GM19043 (cell line): Measurements from ENCODE around the gene ZDHHC12.
"Not testable (repeated sequence)": the region's sequence is repeated elsewhere in the genome, so short reads cannot be mapped to it uniquely, and the experiment has no call there.

Experiments used
- ATAC-seq: cut with Tn5 transposase; IDR thresholded peaks from one replicate; pipeline ENCODE4 v1.9.1; 2021; ENCODE audit warnings: low read depth; ENCODE audit not compliant: unreplicated experiment

ZDHHC12 gene

DNA sequence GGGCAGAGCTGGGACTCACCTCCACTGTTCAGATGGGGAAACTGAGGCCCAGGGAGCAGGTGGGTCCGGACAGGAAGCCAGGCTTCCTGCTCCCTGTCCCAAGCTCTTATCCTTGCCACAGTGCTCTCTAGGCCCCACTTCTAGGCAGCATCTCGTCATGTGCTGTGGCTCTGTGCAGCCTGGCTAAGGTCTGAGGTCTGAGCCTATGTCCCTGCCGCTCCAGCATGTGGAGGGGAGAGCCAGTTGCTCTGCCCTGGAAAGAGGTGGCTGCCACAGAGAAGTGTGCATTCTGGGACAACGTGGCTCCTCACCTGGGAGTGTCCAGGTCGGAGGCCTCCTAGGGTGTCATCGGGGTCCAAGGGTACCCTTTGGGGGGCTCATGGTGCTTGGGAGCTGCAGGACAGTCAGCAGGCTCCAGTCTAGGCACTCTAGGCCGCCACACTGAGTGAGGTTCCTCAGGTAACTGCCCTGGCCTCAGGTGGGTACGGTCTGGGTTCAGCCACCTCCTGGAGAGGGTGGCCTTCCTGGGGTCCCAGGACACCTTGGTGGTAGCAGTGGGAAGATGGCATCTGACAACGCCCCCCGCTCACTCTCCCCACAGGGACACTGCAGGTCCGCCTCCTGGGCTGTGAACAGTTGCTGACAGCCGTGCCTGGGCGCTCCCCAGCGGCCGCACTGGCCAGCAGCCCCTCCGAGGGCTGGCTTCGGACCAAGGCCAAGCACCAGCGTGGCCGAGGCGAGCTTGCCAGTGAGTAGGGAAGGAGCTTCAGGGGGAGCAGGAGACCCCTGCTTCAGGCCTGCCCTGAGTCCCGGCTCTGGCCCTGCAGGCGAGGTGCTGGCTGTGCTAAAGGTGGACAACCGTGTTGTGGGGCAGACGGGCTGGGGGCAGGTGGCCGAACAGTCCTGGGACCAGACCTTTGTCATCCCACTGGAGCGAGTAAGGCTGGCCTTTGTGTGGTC lies 11.2 kb downstream of the ZDHHC12 start:
- no peak for ATAC-seq

DNA sequence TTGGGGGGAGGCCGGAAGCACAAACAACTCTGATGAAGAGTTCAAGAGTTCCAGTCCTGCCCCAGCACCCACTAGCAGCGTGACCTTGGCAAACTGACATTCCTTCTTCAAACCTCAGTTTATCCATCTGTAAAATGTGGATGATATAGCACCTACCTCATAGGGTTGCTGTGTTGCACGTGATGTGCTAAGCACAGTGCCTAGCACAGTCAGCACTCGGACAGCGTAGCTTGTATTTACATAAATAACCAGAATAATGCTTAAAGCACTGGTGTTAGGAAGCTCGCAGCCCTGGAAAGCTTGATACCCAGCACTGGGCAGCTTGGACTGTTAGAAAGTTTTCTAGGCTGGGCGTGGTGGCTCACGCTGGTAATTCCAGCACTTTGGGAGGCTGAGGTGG lies 16.5 kb downstream of the ZDHHC12 start:
- no peak for ATAC-seq

DNA sequence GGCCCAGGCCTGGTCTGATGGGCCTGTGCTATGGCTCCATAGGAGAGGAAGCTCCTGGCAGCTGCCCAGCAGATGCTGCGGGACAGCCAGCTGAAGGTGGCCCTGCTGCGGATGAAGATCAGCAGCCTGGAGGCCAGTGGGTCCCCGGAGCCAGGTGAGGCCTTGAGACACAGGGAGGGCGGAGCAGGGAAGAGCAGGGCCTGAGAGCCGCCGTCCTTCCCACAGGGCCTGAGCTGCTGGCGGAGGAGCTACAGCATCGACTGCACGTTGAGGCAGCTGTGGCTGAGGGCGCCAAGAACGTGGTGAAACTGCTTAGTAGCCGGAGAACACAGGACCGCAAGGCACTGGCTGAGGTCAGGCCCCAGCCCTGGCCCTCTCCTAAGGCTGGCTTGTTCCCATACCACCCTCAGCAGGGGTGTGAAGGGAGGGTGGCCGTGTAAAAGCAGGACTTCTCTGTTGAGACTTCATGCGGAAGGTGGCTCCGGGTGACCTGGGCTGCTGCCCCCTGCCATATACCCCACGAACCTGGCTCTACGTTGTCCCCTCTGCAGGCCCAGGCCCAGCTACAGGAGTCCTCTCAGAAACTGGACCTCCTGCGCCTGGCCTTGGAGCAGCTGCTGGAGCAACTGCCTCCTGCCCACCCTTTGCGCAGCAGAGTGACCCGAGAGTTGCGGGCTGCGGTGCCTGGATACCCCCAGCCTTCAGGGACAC lies 17.1 kb downstream of the ZDHHC12 start:
- no peak for ATAC-seq

DNA sequence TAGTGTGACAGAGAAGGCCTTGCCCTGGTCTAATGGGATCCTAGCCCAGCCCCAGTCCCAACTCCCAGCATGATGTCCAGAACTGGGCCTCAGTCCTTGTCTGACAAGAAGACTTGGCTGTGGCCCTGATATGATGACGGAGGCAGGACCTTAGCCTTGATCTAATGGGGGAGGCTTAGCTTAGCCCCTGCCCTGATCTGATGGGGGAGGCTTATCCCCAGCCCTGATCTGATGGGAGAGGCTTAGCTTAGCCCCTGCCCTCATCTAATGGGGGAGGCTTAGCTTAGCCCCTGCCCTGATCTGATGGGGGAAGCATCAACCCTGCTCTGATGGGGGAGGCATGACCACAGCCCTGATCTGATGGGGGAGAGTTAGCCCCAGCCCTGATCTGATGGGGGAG lies 17.9 kb downstream of the ZDHHC12 start:
- no peak for ATAC-seq

DNA sequence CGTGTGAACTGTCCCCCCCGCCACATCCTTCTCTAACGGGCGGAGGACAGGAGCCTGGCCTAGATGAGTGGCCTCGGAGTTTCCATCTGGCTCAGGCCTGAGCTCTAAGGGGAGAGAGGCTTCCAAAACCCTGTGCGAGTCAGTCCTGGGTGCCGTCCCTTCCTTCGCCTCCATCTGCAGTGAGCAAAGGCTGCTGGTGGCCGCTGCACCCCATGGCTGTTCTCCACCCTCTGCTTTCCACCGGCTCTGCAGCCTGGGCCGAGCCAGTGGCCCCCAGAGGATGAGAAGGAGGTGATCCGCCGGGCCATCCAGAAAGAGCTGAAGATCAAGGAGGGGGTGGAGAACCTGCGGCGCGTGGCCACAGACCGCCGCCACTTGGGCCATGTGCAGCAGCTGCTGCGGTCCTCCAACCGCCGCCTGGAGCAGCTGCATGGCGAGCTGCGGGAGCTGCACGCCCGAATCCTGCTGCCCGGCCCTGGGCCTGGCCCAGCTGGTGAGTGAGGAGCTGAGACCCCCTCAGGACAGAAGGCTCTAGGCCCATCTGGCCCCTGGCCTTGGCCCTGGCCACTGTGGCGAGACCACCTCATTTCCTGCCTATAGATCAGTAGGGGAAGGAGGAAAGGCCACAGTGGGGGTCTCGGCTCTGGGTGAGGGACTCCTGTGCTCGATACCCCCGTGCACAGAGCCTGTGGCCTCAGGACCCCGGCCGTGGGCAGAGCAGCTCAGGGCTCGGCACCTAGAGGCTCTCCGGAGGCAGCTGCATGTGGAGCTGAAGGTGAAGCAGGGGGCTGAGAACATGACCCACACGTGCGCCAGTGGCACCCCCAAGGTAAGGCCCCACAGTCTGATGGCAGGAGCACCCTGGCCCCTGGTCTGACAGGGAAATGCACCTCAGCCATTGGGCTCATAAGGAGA lies 18.6 kb downstream of the ZDHHC12 start:
- ATAC-seq = no peak

DNA sequence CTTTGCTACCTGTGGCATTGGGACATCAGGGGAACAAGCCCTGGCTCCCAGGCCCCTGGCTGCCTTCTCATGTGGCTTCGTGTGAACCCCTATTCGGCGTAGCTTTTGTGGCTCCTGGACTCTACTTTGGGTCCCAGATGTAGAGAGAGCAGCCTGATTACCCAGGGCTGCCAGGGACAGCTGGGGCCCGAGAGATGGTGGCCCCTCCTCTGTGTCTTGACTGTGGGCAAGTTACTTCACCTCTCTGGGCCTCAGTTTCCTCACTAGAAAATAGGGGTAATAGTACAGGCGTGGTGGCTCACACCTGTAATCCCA lies 19.6 kb downstream of the ZDHHC12 start:
- no peak for ATAC-seq

DNA sequence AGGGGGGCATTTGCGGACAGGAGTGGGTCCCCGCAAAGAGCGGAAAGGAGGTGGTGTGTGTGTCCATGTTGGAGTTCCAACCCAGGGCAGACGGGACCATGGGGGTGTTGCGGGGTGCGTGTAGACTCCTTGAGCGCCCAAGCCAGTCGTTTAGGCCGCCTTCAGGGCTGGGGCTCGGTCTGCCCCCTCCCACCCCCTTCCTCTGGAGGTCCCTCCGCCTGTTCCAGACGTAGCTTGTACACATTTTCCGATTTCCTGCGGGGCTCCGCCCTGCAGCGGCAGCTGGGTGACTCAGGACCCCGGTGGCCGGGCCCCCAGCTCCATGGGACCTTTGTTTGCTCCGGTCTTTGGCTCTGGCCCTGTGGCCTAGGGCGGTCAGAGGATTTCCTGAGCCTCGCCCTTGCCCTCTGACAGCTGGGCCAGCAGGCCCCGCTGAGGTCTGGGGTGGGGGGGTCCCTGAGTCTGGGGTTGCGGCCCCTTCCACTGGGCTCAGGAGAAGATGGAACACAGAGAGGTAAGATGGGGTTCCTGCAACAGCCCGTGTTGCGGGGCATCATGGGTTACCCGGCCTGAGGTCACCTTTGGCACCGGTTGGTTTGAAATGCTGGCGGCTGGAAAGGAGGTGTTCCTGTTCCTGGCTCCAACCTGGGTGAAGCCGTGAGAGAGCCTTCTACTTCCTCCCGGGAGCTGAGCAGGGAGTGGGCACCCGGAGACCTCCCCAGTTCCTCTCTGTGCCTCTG lies 20.1 kb downstream of the ZDHHC12 start:
- ATAC-seq = no peak

DNA sequence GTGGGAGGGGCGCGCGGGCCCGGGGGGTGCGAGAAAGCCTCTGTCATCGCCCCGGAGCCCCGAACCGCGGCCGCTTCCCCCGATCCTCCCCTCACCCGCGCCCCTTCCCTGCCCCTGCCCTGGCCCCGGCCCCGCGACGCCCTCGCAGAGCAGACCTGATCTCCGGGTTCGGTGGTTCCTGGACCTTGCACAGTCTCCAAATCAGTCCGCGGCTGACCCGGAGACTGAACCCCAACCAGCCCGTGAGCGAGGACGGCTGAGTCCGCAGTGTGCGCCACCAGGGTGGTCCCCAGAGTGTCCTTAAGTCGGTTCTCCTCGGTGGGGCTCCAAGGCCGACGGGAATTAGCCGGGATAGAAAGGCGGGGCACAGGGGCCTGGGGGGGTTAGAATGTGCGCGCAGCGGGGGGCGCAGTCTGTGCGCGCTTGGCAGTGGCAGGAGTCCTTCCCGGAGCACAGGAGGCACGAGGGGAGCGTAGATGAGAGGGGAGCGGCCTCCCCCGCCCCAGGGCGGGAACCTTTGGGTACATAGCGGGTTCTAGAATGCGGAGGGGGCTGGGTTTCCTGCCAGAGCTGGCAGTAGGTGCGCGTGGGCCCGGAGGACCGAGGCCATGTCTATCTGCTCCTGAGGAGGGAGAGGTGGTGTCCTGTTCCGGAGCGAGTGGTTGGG lies 20.8 kb downstream of the ZDHHC12 start:
- ATAC-seq = no peak

DNA sequence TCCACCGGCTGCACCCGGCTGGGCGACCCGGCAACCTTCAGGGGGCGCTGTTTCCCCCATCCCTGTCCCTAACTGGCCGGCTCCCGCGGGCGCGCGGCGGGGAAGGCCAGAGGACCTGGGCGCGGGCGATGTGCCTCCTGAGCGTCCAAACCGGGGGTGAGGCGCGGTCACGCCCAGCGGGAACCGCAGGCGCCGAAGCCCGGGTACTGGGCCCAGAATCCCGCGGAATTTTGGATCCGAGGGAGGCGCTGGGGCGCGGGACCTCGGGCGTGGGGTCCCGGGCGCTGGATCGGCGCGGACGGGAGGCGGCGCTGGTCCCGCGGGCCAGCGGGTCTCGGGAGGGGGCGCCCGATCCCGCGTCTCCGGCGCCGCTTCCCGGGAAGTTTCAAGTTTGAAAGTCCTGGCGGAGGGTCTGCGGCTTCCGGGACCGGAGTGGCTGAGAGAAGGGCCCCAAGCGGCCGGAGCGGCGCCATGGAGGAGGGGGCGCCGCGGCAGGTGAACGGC lies 21.4 kb downstream of the ZDHHC12 start, which contains the start of gene PKN3:
Gene PKN3 (plus strand): TSS at position 59 of the 504 bp plus-strand sequence. CDS start 413 bp downstream, at position 472.
- peak; percentile 78 for ATAC-seq

DNA sequence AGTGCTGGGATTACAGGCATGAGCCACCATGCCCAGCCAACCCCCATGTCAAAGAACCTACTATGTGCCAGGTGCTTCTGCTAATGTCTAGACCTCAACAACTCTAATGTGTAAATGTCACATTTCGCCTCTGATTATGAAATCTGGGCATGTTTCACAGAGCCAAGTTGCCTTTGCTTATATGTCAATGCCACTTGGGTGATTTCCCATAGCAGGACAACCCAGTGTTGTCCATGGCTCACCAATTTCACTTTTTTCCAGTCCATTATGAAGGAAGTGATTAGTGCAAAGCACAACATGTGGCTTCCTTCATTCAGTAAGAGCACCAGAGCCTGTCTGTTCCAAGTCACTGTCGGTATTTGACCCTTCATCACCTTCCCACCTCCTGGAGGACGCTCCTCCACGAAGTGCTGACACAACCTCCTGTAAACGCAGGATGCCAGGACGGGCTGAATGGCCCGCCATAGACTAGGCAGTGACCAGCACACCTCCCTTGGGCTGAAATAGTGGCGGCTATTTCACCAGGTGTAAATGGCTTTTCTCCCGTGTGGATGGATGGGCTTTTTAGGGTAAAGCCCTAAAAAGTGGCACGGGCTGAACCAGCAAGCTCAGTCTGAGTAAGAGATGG lies 22.6 kb downstream of the ZDHHC12 start:
- ATAC-seq = no peak

DNA sequence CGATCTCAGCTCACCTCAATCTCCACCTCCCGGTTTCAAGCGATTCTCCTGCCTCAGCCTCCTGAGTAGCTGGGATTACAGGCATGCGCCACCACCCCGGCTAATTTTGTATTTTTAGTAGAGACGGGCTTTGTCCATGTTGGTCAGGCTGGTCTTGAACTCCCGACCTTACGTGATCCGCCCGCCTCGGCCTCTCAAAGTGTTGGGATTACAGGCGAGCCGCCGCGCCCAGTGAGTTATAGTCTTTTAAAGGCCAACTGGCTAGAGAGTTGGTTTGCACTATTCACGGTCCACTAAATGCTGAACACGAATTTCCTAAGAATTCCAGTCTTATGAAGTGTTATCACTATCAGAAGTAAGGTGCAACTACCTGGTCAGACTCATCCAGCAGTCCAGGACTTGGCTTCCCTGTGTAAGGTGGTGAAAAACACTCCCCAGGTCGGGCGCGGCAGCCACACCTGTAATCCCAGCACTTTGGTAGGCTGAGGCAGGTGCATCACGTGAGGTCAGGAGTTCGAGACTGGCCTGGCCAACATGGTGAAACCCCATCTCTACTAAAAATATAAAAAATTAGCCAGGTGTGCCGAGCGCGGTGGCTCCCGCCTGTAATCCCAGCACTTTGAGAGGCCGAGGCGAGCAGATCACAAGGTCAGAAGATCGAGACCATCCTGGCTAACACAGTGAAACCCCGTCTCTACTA lies 24.7 kb downstream of the ZDHHC12 start:
- ATAC-seq = not testable (repeated sequence)

DNA sequence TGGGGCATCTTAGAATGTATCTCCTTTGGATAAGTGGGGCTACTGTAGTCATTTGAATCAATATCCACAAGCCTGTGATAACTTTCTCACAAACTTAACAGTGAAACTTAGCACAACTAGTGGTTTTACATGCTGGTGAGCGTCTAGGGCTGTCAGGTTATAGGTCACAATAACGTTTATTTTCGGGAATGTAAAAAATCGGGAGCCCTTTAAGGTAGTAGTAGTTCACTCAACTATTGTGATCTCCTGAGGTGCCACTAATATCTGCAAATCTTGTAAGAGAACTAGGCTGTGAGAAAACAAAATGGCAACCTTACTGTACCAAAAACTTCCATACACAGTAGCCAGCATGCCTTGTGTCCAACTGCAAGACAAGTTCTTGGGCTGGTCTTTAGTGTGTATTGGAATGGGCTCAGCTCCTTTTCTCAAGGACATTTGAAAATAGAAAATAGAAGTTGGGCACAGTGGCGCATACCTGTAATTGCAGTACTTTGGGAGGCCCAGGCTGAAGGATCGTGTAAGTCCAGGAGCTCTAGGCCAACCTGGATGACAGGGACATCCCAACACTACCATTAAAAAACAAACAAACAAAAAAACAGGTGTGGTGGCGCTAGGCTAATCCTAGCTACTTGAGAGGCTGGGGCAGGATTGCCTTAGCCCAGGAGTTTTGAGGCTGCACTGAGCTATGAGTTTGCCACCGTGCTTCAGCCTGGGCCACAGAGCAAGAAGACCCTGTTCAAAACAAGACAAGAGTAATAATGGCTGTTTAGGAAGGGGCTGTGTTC lies 26.8 kb downstream of the ZDHHC12 start:
- ATAC-seq = no peak

DNA sequence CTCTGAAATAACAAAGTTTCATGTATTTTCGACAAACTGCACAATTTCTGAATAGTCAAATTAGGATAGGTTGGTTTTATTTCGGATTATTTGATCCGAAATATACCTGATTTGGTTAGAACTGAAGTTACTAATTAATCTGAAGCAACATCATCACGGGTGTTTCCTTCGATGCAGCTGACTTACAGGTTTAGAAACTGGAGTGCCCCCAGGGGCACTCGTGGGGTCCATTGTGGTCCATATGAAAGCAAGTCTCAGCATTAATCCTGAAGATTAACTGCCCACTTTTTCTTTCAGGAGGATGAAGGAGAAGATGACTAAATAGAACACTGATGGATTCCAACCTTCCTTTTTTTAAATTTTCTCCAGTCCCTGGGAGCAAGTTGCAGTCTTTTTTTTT lies 29.6 kb downstream of the ZDHHC12 start:
- ATAC-seq = no peak

DNA sequence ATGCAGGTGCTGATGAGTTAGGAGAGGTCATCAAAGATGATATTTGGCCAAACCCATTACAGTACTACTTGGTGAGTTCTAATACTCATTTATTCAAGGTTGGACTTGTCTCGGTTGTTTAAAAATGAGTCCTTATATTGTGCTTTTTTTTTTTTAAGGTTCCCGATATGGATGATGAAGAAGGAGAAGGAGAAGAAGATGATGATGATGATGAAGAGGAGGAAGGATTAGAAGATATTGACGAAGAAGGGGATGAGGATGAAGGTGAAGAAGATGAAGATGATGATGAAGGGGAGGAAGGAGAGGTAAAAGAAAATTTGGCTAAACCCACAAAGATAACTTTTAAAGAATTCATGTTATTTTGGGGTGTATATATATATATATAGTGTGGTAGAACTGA lies 30.2 kb downstream of the ZDHHC12 start:
- not testable (repeated sequence) for ATAC-seq

DNA sequence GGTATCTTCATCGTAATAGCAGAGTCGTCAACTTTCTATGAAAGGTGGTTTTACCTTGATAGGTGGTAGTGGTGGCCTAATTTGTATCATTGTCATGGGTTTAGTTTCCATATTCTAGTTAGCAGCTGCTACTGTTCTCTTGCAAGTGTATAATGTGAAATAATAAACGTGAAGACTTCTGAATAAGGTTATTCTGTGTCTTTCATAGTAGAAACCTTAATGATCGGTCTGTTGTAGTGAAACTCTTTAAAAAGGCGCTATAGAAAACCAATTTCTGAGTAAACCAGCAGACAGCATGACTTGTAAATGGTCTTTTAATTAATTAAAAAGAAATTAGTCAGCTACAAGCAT lies 33.3 kb downstream of the ZDHHC12 start:
- ATAC-seq = no peak

DNA sequence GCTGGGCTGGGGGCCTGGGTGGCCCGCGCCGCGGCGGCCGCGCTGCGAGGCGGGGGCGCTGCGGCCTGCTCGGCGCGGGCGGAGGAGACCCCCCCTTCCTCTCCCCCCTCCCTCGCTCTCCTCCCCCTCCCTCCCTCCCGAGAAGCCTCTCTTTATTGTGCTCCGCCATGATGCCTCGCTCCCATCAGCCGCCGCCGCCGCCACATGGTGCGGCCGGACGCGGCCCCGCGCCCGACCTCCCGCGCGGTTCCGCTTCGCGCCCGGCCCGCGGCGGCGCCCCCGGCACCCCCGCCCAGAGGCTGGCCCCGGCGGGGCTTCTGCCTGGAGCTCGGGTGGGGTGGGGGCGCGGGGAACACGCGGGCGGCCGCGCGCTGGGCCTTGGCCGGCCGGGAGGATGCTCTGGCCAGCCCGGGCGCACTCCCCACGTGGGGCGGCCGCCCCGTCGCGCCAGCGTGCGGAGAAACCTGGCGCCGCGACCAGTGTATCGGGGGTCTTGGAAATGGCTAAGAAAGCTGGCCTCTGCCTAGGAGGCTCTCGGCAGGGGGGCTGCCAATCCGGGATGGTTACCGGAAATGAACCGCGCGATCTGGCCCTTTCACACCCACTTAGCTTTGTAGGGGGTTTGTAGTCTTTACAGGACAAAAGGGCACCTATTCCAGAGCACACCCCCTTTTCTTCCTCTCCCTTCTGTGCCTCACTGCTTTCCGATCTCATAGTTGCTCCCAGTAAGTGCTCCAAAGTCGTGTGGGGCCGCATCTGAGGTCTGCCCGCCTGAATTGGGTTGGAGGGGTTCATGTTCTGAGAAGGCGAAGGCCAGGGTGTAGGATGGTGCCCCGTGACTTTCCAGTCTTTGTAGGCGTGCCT lies 33.9 kb downstream of the ZDHHC12 start:
- ATAC-seq = no peak

DNA sequence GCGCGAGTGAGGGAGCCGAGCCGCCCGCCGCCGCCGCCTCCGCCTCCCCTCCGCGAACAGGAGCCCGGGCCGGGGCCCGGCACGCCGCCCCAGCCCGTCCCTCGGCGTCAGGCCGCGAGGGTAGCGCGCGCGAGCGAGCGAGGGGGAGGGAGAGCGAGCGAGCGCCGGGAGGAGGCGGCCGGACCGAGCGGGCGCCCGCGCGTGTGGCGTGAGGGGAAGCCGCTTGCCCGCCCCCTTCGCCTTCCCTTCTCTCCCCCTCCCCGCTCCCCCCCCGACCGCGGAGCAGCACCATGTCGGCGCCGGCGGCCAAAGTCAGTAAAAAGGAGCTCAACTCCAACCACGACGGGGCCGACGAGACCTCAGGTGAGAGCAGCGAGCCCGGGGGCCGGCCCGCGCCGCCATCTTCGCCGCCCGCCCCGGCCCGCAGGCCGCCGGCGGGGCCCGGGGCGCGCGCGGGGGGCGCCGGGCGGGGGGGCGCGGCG lies 34.6 kb downstream of the ZDHHC12 start:
- no peak for ATAC-seq
